ENCODE data around the gene LSM10.

- TF ChIP-seq CTCF (conservative IDR thresholded peaks at IDR 0.05) = no peak
- TF ChIP-seq ZFX (IDR thresholded peaks at IDR 0.05) = no peak
Measured at GRCh38 chr1:36387141-36387949, 10.4 kb downstream of the LSM10 start.
